ENCODE data around the gene RSRC1. TPM values are rescaled to one million over a fixed set of nuclear protein-coding genes. Genes with fewer than 3 reads are reported as not detected.
"Not testable (repeated sequence)": the region's sequence is repeated elsewhere in the genome, so short reads cannot be mapped to it uniquely, and the experiment has no call there.

RSRC1 gene
- total RNA-seq, 1 donor from 2014 or later, result 44.6 TPM

DNA sequence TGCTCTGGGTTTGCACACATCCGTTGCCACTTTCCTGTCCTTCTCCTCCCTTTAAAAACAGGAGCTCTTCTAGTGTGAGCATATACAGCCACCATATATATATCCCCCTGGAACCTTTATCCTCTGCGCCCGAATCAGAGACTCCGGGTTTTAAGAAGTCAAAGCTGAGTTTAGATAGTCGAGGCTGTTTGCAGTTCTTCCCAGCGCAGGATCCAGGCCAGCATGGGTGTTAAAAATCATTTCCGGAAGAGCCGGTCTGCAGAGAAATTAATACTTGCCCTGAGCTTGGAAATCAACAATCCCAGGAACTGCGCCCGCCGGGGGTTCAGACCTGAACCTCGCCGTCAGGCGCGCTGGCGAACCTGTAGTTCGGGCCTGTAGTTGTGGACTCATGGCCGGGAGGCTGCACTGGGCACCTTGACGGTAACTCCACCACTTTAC is 6.0 kb upstream of the RSRC1 start:
- H3K4me1 Mint-ChIP-seq, result peaks cover 32% of the 10 kb centered on the region
- peak overlapping the region; percentile 45 for H3K27ac Mint-ChIP-seq
- no peak for DNase-seq
- H3K9me3 Mint-ChIP-seq, result peaks cover 25% of the 10 kb centered on the region
- intact Hi-C loops (cut with micrococcal nuclease), result loop anchor here (1.0 to 10.0 kb wide), 2 partner anchors 9 to 1661 kb away; no protein-coding TSS in a partner anchor
- peaks cover 84% of the 10 kb centered on the region for H3K27me3 Mint-ChIP-seq
- peaks cover 15% of the 10 kb centered on the region for H3K36me3 Mint-ChIP-seq (ENCODE audit: low read depth)
- peak overlapping the region; percentile 35 for H3K4me3 Mint-ChIP-seq

GRCh38 chr3:158104431-158104921 is 5.4 kb upstream of the RSRC1 start:
- Mint-ChIP-seq H3K36me3 (ENCODE audit: low read depth) (peaks cover 15% of the 10 kb centered on the region), H3K27me3 (peaks cover 79% of the 10 kb centered on the region), H3K27ac (no peak overlapping the region), H3K9me3 (peaks cover 23% of the 10 kb centered on the region), H3K4me1 (peaks cover 33% of the 10 kb centered on the region), H3K4me3 (peak overlapping the region; percentile 44)
- intact Hi-C loops (cut with micrococcal nuclease), result loop anchor here (10.0 kb wide), 1 partner anchor 1660 kb away; no protein-coding TSS in a partner anchor
- DNase-seq, result no peak

GRCh38 chr3:158105119-158105709 is 4.7 kb upstream of the RSRC1 start:
- H3K4me1 Mint-ChIP-seq, result peaks cover 37% of the 10 kb centered on the region

DNA sequence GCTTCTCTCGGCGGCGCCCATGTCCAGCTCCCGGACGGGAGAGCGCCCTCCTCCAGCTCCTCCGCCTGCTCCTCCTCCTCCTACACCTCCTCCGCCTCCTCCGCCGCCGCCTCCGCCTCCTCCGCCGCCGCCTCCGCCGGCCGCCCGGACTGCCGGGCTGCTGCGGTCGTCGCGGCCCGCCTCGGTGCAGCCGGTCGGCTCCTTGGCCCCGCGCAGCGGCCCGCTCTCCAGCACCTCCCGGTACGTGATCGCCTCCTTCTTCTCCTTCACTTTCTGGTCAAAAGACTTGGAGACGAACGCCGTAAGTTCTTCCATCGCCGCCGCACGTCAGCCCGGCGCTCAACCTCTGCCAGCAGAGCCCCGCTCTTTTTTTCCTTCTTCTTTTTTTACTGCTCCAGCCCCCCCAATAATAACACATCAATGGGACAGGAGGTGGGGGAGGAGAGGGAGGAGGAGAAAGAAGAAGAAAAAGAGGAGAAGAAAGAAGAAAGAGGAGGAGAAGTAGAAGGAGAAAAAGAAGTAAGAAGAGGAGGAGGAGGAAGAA is 4.1 kb upstream of the RSRC1 start:
- intact Hi-C loops (cut with micrococcal nuclease), result loop anchor here (5.0 to 10.0 kb wide), 2 partner anchors 62 to 1659 kb away; no protein-coding TSS in a partner anchor
- Mint-ChIP-seq H3K9me3 (peaks cover 27% of the 10 kb centered on the region), H3K4me1 (peaks cover 41% of the 10 kb centered on the region), H3K27ac (peak overlapping the region; percentile 80), H3K36me3 (ENCODE audit: low read depth) (peaks cover 16% of the 10 kb centered on the region), H3K27me3 (peaks cover 72% of the 10 kb centered on the region), H3K4me3 (peak overlapping the region; percentile 86)
- peak; percentile 76 for DNase-seq

More at GRCh38 chr3:158105119-158105709, 4.7 kb upstream of the RSRC1 start:
- Mint-ChIP-seq H3K27ac (no peak overlapping the region), H3K36me3 (ENCODE audit: low read depth) (peaks cover 16% of the 10 kb centered on the region), H3K9me3 (peaks cover 27% of the 10 kb centered on the region), H3K27me3 (peaks cover 76% of the 10 kb centered on the region), H3K4me3 (peak overlapping the region; percentile 86)
- intact Hi-C loops (cut with micrococcal nuclease), result loop anchor here (5.0 to 10.0 kb wide), 2 partner anchors 62 to 1660 kb away; no protein-coding TSS in a partner anchor
- peak; percentile 61 for DNase-seq

DNA sequence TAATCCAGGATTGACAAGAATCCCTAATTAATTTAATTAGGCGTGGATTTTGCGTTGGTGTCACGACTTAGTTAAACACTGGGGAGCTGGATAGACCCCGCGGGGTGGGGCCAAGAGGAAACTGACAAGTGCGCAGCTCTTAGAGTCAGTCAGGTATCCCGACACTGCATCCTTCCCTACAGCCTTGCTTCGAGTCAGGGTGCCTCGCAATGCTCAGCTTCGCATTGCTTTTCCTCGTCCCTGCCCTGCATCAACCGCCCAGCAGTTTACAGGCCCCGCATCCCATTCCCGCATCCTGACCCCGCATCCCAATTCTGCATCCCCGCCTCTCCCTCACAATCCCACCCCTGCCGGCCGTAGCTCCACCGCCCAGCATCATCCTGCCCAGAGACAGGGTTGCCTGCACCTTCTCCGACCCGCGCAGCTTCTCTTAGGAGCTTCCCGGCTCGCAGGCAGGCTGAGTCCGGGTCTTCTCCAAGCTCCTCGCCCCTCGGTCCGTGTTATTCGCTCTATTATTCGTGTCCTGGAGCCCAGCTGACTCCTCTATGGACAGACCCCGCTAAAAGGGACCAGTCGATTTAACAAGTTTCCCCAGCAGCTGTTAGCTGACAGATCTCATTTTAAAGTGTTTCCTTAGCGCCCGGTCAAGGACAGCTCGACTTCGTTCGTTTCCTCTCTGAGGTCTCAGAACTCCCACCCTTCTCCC is 3.0 kb upstream of the RSRC1 start:
- DNase-seq, result peak; percentile 66
- Mint-ChIP-seq H3K27me3 (peaks cover 67% of the 10 kb centered on the region), H3K27ac (peak overlapping the region; percentile 68), H3K36me3 (ENCODE audit: low read depth) (peaks cover 20% of the 10 kb centered on the region), H3K4me1 (peaks cover 52% of the 10 kb centered on the region), H3K9me3 (peaks cover 27% of the 10 kb centered on the region), H3K4me3 (peak overlapping the region; percentile 86)
- intact Hi-C loops (cut with micrococcal nuclease), result loop anchor here (5.0 to 10.0 kb wide), 2 partner anchors 60 to 1658 kb away; no protein-coding TSS in a partner anchor

GRCh38 chr3:158107605-158108444 is 2.1 kb upstream of the RSRC1 start:
- peaks cover 26% of the 10 kb centered on the region for H3K36me3 Mint-ChIP-seq (ENCODE audit: low read depth)
- intact Hi-C loops (cut with micrococcal nuclease), result loop anchor here (5.0 to 10.0 kb wide), 2 partner anchors 59 to 1657 kb away; no protein-coding TSS in a partner anchor
- peak overlapping the region; percentile 86 for H3K4me3 Mint-ChIP-seq
- H3K27ac Mint-ChIP-seq, result no peak overlapping the region
- H3K27me3 Mint-ChIP-seq, result peaks cover 58% of the 10 kb centered on the region
- H3K4me1 Mint-ChIP-seq, result peaks cover 56% of the 10 kb centered on the region
- DNase-seq, result no peak
- peaks cover 24% of the 10 kb centered on the region for H3K9me3 Mint-ChIP-seq

GRCh38 chr3:158108445-158108985 is 1.4 kb upstream of the RSRC1 start:
- Mint-ChIP-seq H3K27me3 (peaks cover 51% of the 10 kb centered on the region), H3K9me3 (peaks cover 20% of the 10 kb centered on the region), H3K27ac (no peak overlapping the region), H3K4me1 (peaks cover 54% of the 10 kb centered on the region), H3K4me3 (no peak overlapping the region), H3K36me3 (ENCODE audit: low read depth) (peaks cover 29% of the 10 kb centered on the region)
- DNase-seq, result no peak
- intact Hi-C loops (cut with micrococcal nuclease), result loop anchor here (5.0 to 10.0 kb wide), 2 partner anchors 59 to 1656 kb away; no protein-coding TSS in a partner anchor

DNA sequence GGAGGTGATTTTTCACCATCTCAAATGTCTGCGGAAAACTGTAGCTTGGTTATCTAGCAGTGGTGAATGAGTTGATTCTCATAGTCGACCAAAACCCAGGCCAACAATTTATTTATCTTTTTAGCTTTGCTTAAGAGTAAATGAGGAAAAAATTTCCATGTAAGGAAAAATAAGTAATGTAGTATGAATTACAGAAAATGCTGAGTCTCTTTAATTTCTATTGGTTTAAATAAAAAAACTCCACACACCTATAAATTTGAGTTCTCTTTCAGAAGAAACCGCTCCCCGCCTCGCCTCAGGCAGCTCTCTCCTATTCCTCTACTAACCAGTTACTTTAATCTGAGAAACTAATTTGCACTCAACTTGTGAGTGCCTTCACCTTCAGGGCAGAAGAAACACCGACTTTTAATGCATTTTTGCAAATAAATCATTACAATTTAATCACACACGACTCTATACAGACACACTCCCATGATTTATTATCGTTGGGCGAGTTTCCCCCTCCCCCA is 540 bp upstream of the RSRC1 start:
- no peak for DNase-seq
- Mint-ChIP-seq H3K4me1 (peaks cover 46% of the 10 kb centered on the region), H3K36me3 (ENCODE audit: low read depth) (peaks cover 30% of the 10 kb centered on the region), H3K27ac (peak overlapping the region; percentile 75), H3K27me3 (peaks cover 42% of the 10 kb centered on the region), H3K4me3 (peak overlapping the region; percentile 91), H3K9me3 (peaks cover 14% of the 10 kb centered on the region)
- intact Hi-C loops (cut with micrococcal nuclease), result loop anchor here (5.0 to 10.0 kb wide), 2 partner anchors 58 to 1655 kb away; no protein-coding TSS in a partner anchor

- peaks cover 10% of the 10 kb centered on the region for H3K9me3 Mint-ChIP-seq
- intact Hi-C loops (cut with micrococcal nuclease), result loop anchor here (1.0 to 5.0 kb wide), 5 partner anchors 12 to 692 kb away; partner anchors contain the start of genes GFM1 and MFSD1
- H3K4me1 Mint-ChIP-seq, result peaks cover 41% of the 10 kb centered on the region
- peaks cover 33% of the 10 kb centered on the region for H3K27me3 Mint-ChIP-seq
- H3K36me3 Mint-ChIP-seq (ENCODE audit: low read depth), result peaks cover 30% of the 10 kb centered on the region
- no peak for DNase-seq
- H3K4me3 Mint-ChIP-seq, result peak overlapping the region; percentile 91
- H3K27ac Mint-ChIP-seq, result peak overlapping the region; percentile 75
Observed at GRCh38 chr3:158110658-158111018, 749 bp downstream of the RSRC1 start.

DNA sequence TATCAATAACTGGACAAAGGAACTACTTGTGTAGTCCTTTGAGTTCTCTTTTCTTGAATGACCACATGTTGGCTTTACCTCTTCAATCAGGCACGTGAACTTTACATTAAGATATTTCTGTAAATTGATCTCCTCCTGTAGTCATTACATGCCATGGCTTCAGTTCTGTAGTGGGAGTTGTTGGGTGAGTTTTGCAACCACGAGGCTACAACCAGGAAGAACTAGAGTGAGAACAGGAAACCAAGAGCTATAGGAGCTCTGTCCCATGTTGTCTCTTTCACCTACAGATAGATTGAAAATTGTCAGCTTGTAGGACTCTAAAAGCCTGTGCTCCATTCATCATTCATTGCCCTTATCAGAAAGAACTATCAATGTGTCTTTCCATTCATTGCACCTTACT is 2.0 kb downstream of the RSRC1 start:
- Mint-ChIP-seq H3K27me3 (peaks cover 23% of the 10 kb centered on the region), H3K27ac (no peak overlapping the region), H3K4me1 (peaks cover 33% of the 10 kb centered on the region), H3K9me3 (peaks cover 9% of the 10 kb centered on the region), H3K4me3 (peak overlapping the region; percentile 34), H3K36me3 (ENCODE audit: low read depth) (peaks cover 22% of the 10 kb centered on the region)
- intact Hi-C loops (cut with micrococcal nuclease), result loop anchor here (2.0 to 5.0 kb wide), 3 partner anchors 323 to 690 kb away; partner anchors contain the start of genes GFM1 and MFSD1
- no peak for DNase-seq

- Mint-ChIP-seq H3K4me1 (peaks cover 29% of the 10 kb centered on the region), H3K36me3 (ENCODE audit: low read depth) (peaks cover 19% of the 10 kb centered on the region)
- not testable (repeated sequence) for H3K4me3 Mint-ChIP-seq, H3K9me3 Mint-ChIP-seq, DNase-seq, H3K27ac Mint-ChIP-seq, H3K27me3 Mint-ChIP-seq
- intact Hi-C loops (cut with micrococcal nuclease), result loop anchor here (5.0 kb wide), 2 partner anchors 529 to 689 kb away; partner anchors contain the start of genes GFM1 and MFSD1
Observed at GRCh38 chr3:158113595-158113994, 3.7 kb downstream of the RSRC1 start.

GRCh38 chr3:158120330-158120729 is 10.4 kb downstream of the RSRC1 start:
- H3K27me3 Mint-ChIP-seq, result no peaks in the 10 kb centered on the region
- peaks cover 32% of the 10 kb centered on the region for H3K36me3 Mint-ChIP-seq (ENCODE audit: low read depth)
- H3K9me3 Mint-ChIP-seq, result no peaks in the 10 kb centered on the region
- DNase-seq, result no peak
- H3K4me1 Mint-ChIP-seq, result peaks cover 2% of the 10 kb centered on the region
- intact Hi-C loops (cut with micrococcal nuclease), result no loop called here
- no peak overlapping the region for H3K4me3 Mint-ChIP-seq
- no peak overlapping the region for H3K27ac Mint-ChIP-seq

All from activated CD4-positive, alpha-beta T cell treated with anti-CD3 and anti-CD28 coated beads, Interleukin-2, amount 10 ng/mL, durations not matched to agents 24 days and 14 days (primary cell).